HepG2 (cell line): ENCODE data around the gene SIRT1. TPM values are rescaled to one million over a fixed set of nuclear protein-coding genes. Genes with fewer than 3 reads are reported as not detected.

Experiments
- ATAC-seq: fragments of 200-7000 bp; cut with Tn5 transposase; 3 replicates; pipeline ENCODE4 v1.9.1; 2020; ENCODE audit warnings: mild to moderate bottlenecking, moderate library complexity
- BruUV-seq: library from RNA; stranded (reverse); fragments of 400-500 nt; replicated peaks from 2 replicates; lab custom pipeline; 2021; lab: Mats Ljungman, UMichigan
- CTCF ChIA-PET: fragments of 300-600 bp; formaldehyde crosslinking; extraction: SDS; loops from one replicate; lab custom pipeline; 2021; ENCODE audit warnings: low total read pairs, inconsistent platforms, low intra/inter-chr PET ratio; lab: Yijun Ruan, JAX
- POLR2A ChIA-PET: fragments of 350-600 bp; sonication (Branson Sonifier 250); formaldehyde crosslinking; loops from one replicate; lab custom pipeline; 2020; ENCODE audit warnings: antibody characterized with exemption, inconsistent platforms; lab: Yijun Ruan, JAX
- DNase-seq: peaks from one replicate; pipeline ENCODE4 v3.0.0-alpha.2; 2015; ENCODE audit warnings: low spot score
- FAIRE-seq: peaks from 3 replicates; lab custom pipeline; 2011; peaks lifted over from hg19 to GRCh38; lab: Jason Lieb, UNC
- H2AFZ ChIP-seq: one replicate; pipeline ENCODE4 v1.6.1; 2011; ENCODE audit warnings: low read length, inconsistent platforms
- H3K27ac ChIP-seq: fragments of 300-600 bp; 3 replicates; pipeline ENCODE4 v1.8.0; 2011; ENCODE audit warnings: mixed run types, mild to moderate bottlenecking, mixed read lengths, low read length, inconsistent platforms; ENCODE audit not compliant: insufficient read depth; ENCODE audit errors: extremely low read length
- H3K27me3 ChIP-seq, 2 experiments: fragments of 200-600 bp in 1 of 2; 2 replicates in 1 of 2; 3 replicates in 1 of 2; pipeline versions ENCODE4 v1.6.0 to v1.8.0; 2011; ENCODE audit warnings: low read length in 2 of 2, mild to moderate bottlenecking in 2 of 2, moderate library complexity in 2 of 2, inconsistent platforms in 1 of 2; ENCODE audit not compliant: insufficient read depth in 2 of 2, control insufficient read depth in 1 of 2
- H3K36me3 ChIP-seq, 2 experiments: fragments of 200-600 bp in 1 of 2; replicated peaks in 1 of 2; 2 replicates in 1 of 2; 3 replicates in 1 of 2; pipeline versions ENCODE4 v1.5.1 to v1.8.0; 2011; ENCODE audit warnings: low read length in 2 of 2, inconsistent platforms in 1 of 2; ENCODE audit not compliant: insufficient read depth in 2 of 2, control insufficient read depth in 1 of 2
- H3K4me1 ChIP-seq: 2 replicates; pipeline ENCODE4 v1.5.1; 2012; ENCODE audit warnings: low read length, inconsistent platforms; ENCODE audit not compliant: insufficient read depth
- H3K4me2 ChIP-seq: 2 replicates; pipeline ENCODE4 v1.6.0; 2011; ENCODE audit warnings: low read depth, low read length, inconsistent platforms
- H3K4me3 ChIP-seq, 3 experiments: fragments of 200-600 bp in 1 of 3; sonication (generic), shearing (Covaris generic) in 1 of 3; replicated peaks in 1 of 3; 2 replicates each; pipeline ENCODE4 v1.5.1; 2011 to 2016; ENCODE audit warnings: low read length in 3 of 3, inconsistent platforms in 2 of 3, low read depth in 2 of 3, mild to moderate bottlenecking in 2 of 3, control low read depth in 1 of 3, mixed read lengths in 1 of 3; ENCODE audit not compliant: insufficient read depth in 1 of 3
- H3K79me2 ChIP-seq: one replicate; pipeline ENCODE4 v1.6.1; 2011; ENCODE audit warnings: low read length, inconsistent platforms; ENCODE audit not compliant: insufficient read depth
- H3K9ac ChIP-seq: 2 replicates; pipeline ENCODE4 v1.6.0; 2011; ENCODE audit warnings: mild to moderate bottlenecking, low read depth, low read length, inconsistent platforms; ENCODE audit not compliant: insufficient read depth
- H3K9me3 ChIP-seq: 2 replicates; pipeline ENCODE4 v1.5.1; 2012; ENCODE audit warnings: mild to moderate bottlenecking, low read length
- H4K20me1 ChIP-seq: 2 replicates; pipeline ENCODE4 v1.6.0; 2011; ENCODE audit warnings: inconsistent platforms, mild to moderate bottlenecking, low read length, moderate library complexity; ENCODE audit not compliant: insufficient read depth
- ARID2 ChIP-seq: sonication (generic); formaldehyde crosslinking; IDR thresholded peaks from 2 replicates; pipeline ENCODE4 v1.8.1; 2022; ENCODE audit warnings: mild to moderate bottlenecking, missing genetic modification reagents, borderline replicate concordance
- DR1 ChIP-seq: sonication (generic); formaldehyde crosslinking; IDR thresholded peaks from 2 replicates; pipeline ENCODE4 v1.8.0; 2021; ENCODE audit warnings: mild to moderate bottlenecking, missing genetic modification reagents, inconsistent platforms
- GTF2F1 ChIP-seq: fragments of 150-350 bp; IDR thresholded peaks from 2 replicates; pipeline ENCODE4 v1.6.1; 2014; ENCODE audit warnings: low read length
- KAT2B ChIP-seq: fragments of 150-350 bp; IDR thresholded peaks from 2 replicates; pipeline ENCODE4 v1.6.1; 2014; ENCODE audit warnings: low read depth, low read length, borderline replicate concordance
- MAZ ChIP-seq, 2 experiments: sonication (generic) in 1 of 2; formaldehyde crosslinking in 1 of 2; IDR thresholded peaks; 2 replicates each; pipeline versions ENCODE4 v1.5.0 to v1.6.1; 2012 to 2020; ENCODE audit warnings: low read depth in 2 of 2, mild to moderate bottlenecking in 2 of 2, borderline replicate concordance in 1 of 2, improper control_type of control experiment in 1 of 2, low read length in 1 of 2, missing genetic modification reagents in 1 of 2, moderate library complexity in 1 of 2
- NAIF1 ChIP-seq: sonication (generic); formaldehyde crosslinking; IDR thresholded peaks from 2 replicates; pipeline ENCODE4 v1.5.0; 2020; ENCODE audit warnings: mild to moderate bottlenecking, missing genetic modification reagents, borderline replicate concordance
- SRSF1 ChIP-seq: fragments of 200-400 bp; formaldehyde crosslinking; optimal IDR thresholded peaks from 2 replicates; pipeline ENCODE3; 2017; ENCODE audit warnings: mild to moderate bottlenecking, low read depth, low read length, moderate library complexity
- THAP11 ChIP-seq: IDR thresholded peaks from 2 replicates; pipeline ENCODE4 v1.6.1; 2016; ENCODE audit warnings: missing biosample characterization, missing genetic modification reagents
- U2AF1 ChIP-seq: fragments of 200-400 bp; formaldehyde crosslinking; optimal IDR thresholded peaks from 2 replicates; pipeline ENCODE3; 2017; ENCODE audit warnings: mild to moderate bottlenecking, low read depth, low read length
- ZFYVE20 ChIP-seq: sonication (generic); formaldehyde crosslinking; IDR thresholded peaks from 2 replicates; pipeline ENCODE4 v1.8.0; 2023; ENCODE audit warnings: low read depth, mild to moderate bottlenecking, moderate library complexity, missing genetic modification reagents, borderline replicate concordance
- ZNF138 ChIP-seq: sonication (generic); formaldehyde crosslinking; IDR thresholded peaks from 2 replicates; pipeline ENCODE4 v1.5.0; 2020; ENCODE audit warnings: mild to moderate bottlenecking, low read depth, missing genetic modification reagents
- ZNF333 ChIP-seq: sonication (generic); formaldehyde crosslinking; IDR thresholded peaks from 2 replicates; pipeline ENCODE4 v1.4.0; 2020; ENCODE audit warnings: mild to moderate bottlenecking, missing genetic modification reagents, borderline replicate concordance
- ZNF724P ChIP-seq: sonication (generic); formaldehyde crosslinking; IDR thresholded peaks from 2 replicates; pipeline ENCODE4 v1.8.0; 2022; ENCODE audit warnings: missing genetic modification reagents, borderline replicate concordance
- ZNF772 ChIP-seq: sonication (generic); formaldehyde crosslinking; IDR thresholded peaks from 2 replicates; pipeline ENCODE4 v1.5.0; 2020; ENCODE audit warnings: mild to moderate bottlenecking, missing genetic modification reagents
- WGBS: methylation state at CpG from one replicate; pipeline ENCODE4 v1.1.6; 2017; ENCODE audit warnings: low lambda C conversion rate; 5-methylcytosine and 5-hydroxymethylcytosine counted together
- in situ Hi-C: cut with HindIII; loops from 2 replicates; pipeline ENCODE4 v1.10.0; 2017; ENCODE audit warnings: low pct_unique_long_range_greater_than_20kb; ENCODE audit not compliant: extremely low pct_ligation_motif_present
- intact Hi-C: fragments of 100-400 bp; cut with micrococcal nuclease; formaldehyde crosslinking; loops from one replicate; pipeline ENCODE4 v1.10.0; 2022; ENCODE audit not compliant: unreplicated experiment
- polyA plus RNA-seq, 8 experiments: library from polyadenylated mRNA; depleted of rRNA in 3 of 8; stranded (reverse) in 7 of 8; unstranded in 1 of 8; fragments of >200 nt; fragmentation: Illumina TruSeq in 4 of 8; extraction: Trizol in 4 of 8; gene quantifications; 2 replicates each; pipeline versions ENCODE4 v1.2.1 to v1.2.3, GENCODE V29; 2011 to 2016; ENCODE audit warnings: low read depth in 4 of 8, missing spikeins in 1 of 8, mixed read lengths in 1 of 8; ENCODE audit not compliant: insufficient read depth in 1 of 8
- total RNA-seq, 5 experiments: library from RNA; depleted of rRNA; stranded (reverse); fragments of >200 nt; fragmentation: Illumina TruSeq; extraction: Trizol; gene quantifications; 2 replicates each; pipeline ENCODE4 v1.2.3, GENCODE V29; 2016; ENCODE audit warnings: low read depth in 1 of 5
- TF ChIP-seq, protein P1 (sequence below): sonication (generic); formaldehyde crosslinking; IDR thresholded peaks from 2 replicates; pipeline ENCODE4 v1.8.1; 2023; ENCODE audit warnings: missing genetic modification reagents, mild to moderate bottlenecking, borderline replicate concordance
- TF ChIP-seq, protein P2 (sequence below): sonication (generic); formaldehyde crosslinking; IDR thresholded peaks from 2 replicates; pipeline ENCODE4 v1.5.1; 2020; ENCODE audit warnings: missing genetic modification reagents, mild to moderate bottlenecking, borderline replicate concordance
- TF ChIP-seq, protein P3 (sequence below): sonication (generic); formaldehyde crosslinking; conservative IDR thresholded peaks from 2 replicates; pipeline ENCODE4 v1.8.0; 2022; ENCODE audit warnings: low read depth, missing genetic modification reagents

SIRT1 gene
- total and polyA plus RNA-seq, 2 of the 13 experiments (the other 11 are each of a cell fraction or from before 2014, with no cell fraction given) = 9.4 to 10.2 TPM

DNA sequence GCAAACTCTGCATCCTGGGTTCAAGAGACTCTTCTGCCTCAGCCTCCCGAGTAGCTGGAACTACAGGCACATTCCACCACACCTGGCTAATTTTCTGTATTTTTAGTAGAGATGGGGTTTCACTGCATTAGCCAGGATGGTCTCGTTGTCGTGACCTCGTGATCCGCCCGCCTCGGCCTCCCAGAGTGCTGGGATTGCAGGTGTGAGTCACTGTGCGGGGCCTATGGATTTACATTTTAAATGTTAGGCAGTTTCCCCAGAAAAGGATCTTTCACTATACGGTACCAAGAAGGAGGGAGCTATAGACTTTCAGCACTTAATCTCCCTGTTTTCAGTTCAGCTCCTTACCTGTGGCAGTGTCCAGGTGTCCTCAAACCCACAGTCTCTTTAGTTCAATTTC lies 50.8 kb downstream of the SIRT1 start:
- Histone ChIP-seq H3K9ac (no peak overlapping the region), H3K27ac (no peak overlapping the region), H3K4me1 (no peaks in the 10 kb centered on the region), H3K79me2 (no peaks in the 10 kb centered on the region), H3K36me3 (peaks cover 3 to 4% of the 10 kb centered on the region in 2 experiments; a peak in 2 of 5 replicates), H2AFZ (no peak overlapping the region), H3K4me2 (no peak overlapping the region), H3K4me3 (no peak overlapping the region)
- POLR2A ChIA-PET = no interaction called here
- intact Hi-C loops = no loop called here
- TF ChIP-seq THAP11 (no peak), ARID2 (CRISPR knock-in tag) (no peak), ZNF724P (no peak), ZNF772 (CRISPR knock-in tag) (no peak), ZFYVE20 (CRISPR knock-in tag) (no peak), KAT2B (no peak), DR1 (CRISPR knock-in tag) (no peak), ZNF138 (CRISPR knock-in tag) (no peak), MAZ (IDR thresholded peaks at IDR 0.05; ENCODE audit: borderline replicate concordance, low read depth, low read length) (no peak), MAZ (CRISPR knock-in tag; IDR thresholded peaks at IDR 0.05; ENCODE audit: low read depth) (no peak), NAIF1 (no peak), SRSF1 (no peak), GTF2F1 (no peak), ZNF333 (CRISPR knock-in tag) (no peak), U2AF1 (no peak)
- TF ChIP-seq, protein P1, sequence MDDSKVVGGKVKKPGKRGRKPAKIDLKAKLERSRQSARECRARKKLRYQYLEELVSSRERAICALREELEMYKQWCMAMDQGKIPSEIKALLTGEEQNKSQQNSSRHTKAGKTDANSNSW (CRISPR knock-in tag) = no peak
- TF ChIP-seq, protein P2, sequence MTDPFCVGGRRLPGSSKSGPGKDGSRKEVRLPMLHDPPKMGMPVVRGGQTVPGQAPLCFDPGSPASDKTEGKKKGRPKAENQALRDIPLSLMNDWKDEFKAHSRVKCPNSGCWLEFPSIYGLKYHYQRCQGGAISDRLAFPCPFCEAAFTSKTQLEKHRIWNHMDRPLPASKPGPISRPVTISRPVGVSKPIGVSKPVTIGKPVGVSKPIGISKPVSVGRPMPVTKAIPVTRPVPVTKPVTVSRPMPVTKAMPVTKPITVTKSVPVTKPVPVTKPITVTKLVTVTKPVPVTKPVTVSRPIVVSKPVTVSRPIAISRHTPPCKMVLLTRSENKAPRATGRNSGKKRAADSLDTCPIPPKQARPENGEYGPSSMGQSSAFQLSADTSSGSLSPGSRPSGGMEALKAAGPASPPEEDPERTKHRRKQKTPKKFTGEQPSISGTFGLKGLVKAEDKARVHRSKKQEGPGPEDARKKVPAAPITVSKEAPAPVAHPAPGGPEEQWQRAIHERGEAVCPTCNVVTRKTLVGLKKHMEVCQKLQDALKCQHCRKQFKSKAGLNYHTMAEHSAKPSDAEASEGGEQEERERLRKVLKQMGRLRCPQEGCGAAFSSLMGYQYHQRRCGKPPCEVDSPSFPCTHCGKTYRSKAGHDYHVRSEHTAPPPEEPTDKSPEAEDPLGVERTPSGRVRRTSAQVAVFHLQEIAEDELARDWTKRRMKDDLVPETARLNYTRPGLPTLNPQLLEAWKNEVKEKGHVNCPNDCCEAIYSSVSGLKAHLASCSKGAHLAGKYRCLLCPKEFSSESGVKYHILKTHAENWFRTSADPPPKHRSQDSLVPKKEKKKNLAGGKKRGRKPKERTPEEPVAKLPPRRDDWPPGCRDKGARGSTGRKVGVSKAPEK (CRISPR knock-in tag) = no peak
- TF ChIP-seq, protein P3, sequence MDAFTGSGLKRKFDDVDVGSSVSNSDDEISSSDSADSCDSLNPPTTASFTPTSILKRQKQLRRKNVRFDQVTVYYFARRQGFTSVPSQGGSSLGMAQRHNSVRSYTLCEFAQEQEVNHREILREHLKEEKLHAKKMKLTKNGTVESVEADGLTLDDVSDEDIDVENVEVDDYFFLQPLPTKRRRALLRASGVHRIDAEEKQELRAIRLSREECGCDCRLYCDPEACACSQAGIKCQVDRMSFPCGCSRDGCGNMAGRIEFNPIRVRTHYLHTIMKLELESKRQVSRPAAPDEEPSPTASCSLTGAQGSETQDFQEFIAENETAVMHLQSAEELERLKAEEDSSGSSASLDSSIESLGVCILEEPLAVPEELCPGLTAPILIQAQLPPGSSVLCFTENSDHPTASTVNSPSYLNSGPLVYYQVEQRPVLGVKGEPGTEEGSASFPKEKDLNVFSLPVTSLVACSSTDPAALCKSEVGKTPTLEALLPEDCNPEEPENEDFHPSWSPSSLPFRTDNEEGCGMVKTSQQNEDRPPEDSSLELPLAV (CRISPR knock-in tag) = no peak
- TF ChIP-seq, all 625 proteins: peak for 0
- WGBS = 96% methylated on average over 9 of the region's 9 CpGs
- BruUV-seq = no TSS peak
- ATAC-seq (no peak), FAIRE-seq (no peak), DNase-seq (no peak)
- Histone ChIP-seq H3K27me3 (no peaks in the 10 kb centered on the region), H4K20me1 (no peaks in the 10 kb centered on the region), H3K9me3 (no peaks in the 10 kb centered on the region)
- in situ Hi-C loops = no loop called here
- CTCF ChIA-PET = no interaction called here
